Vagina (tissue), 2 donors: ENCODE measurements around the gene FCER2.

Experiments
- CTCF ChIP-seq, 3 experiments: fragments of 450-650 bp in 2 of 3; fragments of 200-600 bp in 1 of 3; sonication (generic) in 1 of 3; IDR thresholded peaks; one replicate each; pipeline ENCODE4 v1.5.1; 2017 to 2019; ENCODE audit warnings: antibody characterized with exemption in 3 of 3, mild to moderate bottlenecking in 2 of 3, moderate library complexity in 2 of 3
- POLR2A ChIP-seq, 2 donors: fragments of 450-650 bp; IDR thresholded peaks; one replicate each; pipeline ENCODE4 v1.6.1; 2017; ENCODE audit warnings: antibody characterized with exemption in 2 of 2, mild to moderate bottlenecking in 2 of 2, moderate library complexity in 2 of 2
- POLR2AphosphoS5 ChIP-seq, 2 donors: sonication (generic); formaldehyde crosslinking; IDR thresholded peaks; one replicate each; pipeline ENCODE4 v1.9.0; 2017; ENCODE audit warnings: antibody characterized with exemption in 2 of 2, mild to moderate bottlenecking in 2 of 2, low read depth in 1 of 2; ENCODE audit not compliant: insufficient read depth in 1 of 2

DNA sequence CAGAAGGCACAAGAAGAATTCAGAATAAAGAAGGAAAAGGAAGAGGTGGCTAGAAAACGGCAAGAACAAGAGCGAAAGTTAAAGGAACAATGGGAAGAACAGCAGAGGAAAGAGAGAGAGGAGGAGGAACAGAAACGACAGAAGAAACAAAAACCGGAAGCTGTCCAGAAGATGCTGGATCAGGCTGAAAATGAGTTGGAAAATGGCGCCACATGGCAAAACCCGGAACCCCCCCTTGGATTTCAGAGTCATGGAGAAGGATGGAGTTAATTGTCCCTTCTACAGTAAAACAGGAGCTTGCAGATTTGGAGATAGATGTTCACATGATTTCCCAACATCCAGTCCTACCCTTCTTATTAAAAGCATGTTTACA is 38.7 kb upstream of the FCER2 start:
- TF ChIP-seq CTCF (IDR thresholded peaks at IDR 0.05), result no peak
- TF ChIP-seq POLR2A (IDR thresholded peaks at IDR 0.05), result no peak
- no peak for TF ChIP-seq POLR2AphosphoS5 (IDR thresholded peaks at IDR 0.05; ENCODE audit: insufficient read depth in 1 of 2, low read depth in 1 of 2)
